Body of pancreas (tissue), 4 donors: Measurements from ENCODE around the gene FUBP3.

ENCODE experiments used
- CTCF ChIP-seq, 7 experiments: fragments of 450-650 bp in 4 of 7; fragments of 200-600 bp in 3 of 7; sonication (generic) in 3 of 7; IDR thresholded peaks; one replicate each; pipeline ENCODE4 v1.5.1; 2016 to 2019; ENCODE audit warnings: antibody characterized with exemption in 7 of 7
- POLR2A ChIP-seq, 3 donors: fragments of 450-650 bp; IDR thresholded peaks; one replicate each; pipeline ENCODE4 v1.6.1; 2016; ENCODE audit warnings: antibody characterized with exemption in 3 of 3, mild to moderate bottlenecking in 2 of 3

- TF ChIP-seq POLR2A (IDR thresholded peaks at IDR 0.05): no peak
- TF ChIP-seq CTCF (IDR thresholded peaks at IDR 0.05): no peak
Observed at GRCh38 chr9:130664251-130665028, 85.1 kb downstream of the FUBP3 start, which contains the start of gene PRDM12.
